Activated CD8-positive, alpha-beta memory T cell treated with anti-CD3 and anti-CD28 coated beads for 24 hours (primary cell): ENCODE measurements around the gene XNDC1N.

Experiments used
- DNase-seq: peaks from one replicate; pipeline ENCODE4 v3.0.0-alpha.2; 2020

XNDC1N gene

GRCh38 chr11:71927820-71928736 lies at the start of gene XNDC1N:
XNDC1N (minus strand) TSS chr11:71928594; CDS start chr11:71923353, 5,241 bp downstream.
- DNase-seq = peak; percentile 91

- DNase-seq = peak; percentile 71
These were observed 49.5 kb upstream of the XNDC1N start for GRCh38 chr11:71977743-71978418.

- no peak for DNase-seq
These were observed 48.7 kb upstream of the XNDC1N start for GRCh38 chr11:71977090-71977489.

- DNase-seq = no peak
These were observed 48.2 kb upstream of the XNDC1N start for GRCh38 chr11:71976551-71976950.

- DNase-seq = no peak
These were observed 43.3 kb upstream of the XNDC1N start for GRCh38 chr11:71971680-71972079.

GRCh38 chr11:71964641-71965040 lies 36.2 kb upstream of the XNDC1N start:
- no peak for DNase-seq

GRCh38 chr11:71963468-71963867 lies 35.1 kb upstream of the XNDC1N start:
- DNase-seq = no peak

- DNase-seq = no peak
These were observed 34.1 kb upstream of the XNDC1N start for GRCh38 chr11:71962428-71963038.

GRCh38 chr11:71955898-71956456 lies 27.6 kb upstream of the XNDC1N start:
- no peak for DNase-seq

GRCh38 chr11:71951741-71952310 lies 23.4 kb upstream of the XNDC1N start:
- DNase-seq = no peak

- no peak for DNase-seq
These were observed 20.6 kb upstream of the XNDC1N start for GRCh38 chr11:71949034-71949433.

- DNase-seq = no peak
These were observed 20.1 kb upstream of the XNDC1N start for GRCh38 chr11:71948314-71949027.

GRCh38 chr11:71947498-71947897 lies 19.1 kb upstream of the XNDC1N start:
- no peak for DNase-seq

- DNase-seq = no peak
These were observed 17.8 kb upstream of the XNDC1N start for GRCh38 chr11:71946144-71946571.

- no peak for DNase-seq
These were observed 12.3 kb upstream of the XNDC1N start for GRCh38 chr11:71940561-71941219.

GRCh38 chr11:71937826-71938225 lies 9.4 kb upstream of the XNDC1N start:
- DNase-seq = no peak

- DNase-seq = no peak
These were observed 8.4 kb upstream of the XNDC1N start for GRCh38 chr11:71936825-71937224.

- DNase-seq = no peak
These were observed 7.0 kb upstream of the XNDC1N start for GRCh38 chr11:71935338-71935925.

- no peak for DNase-seq
These were observed 5.8 kb upstream of the XNDC1N start for GRCh38 chr11:71934213-71934612.

GRCh38 chr11:71933141-71933933 lies 4.9 kb upstream of the XNDC1N start:
- DNase-seq = no peak

GRCh38 chr11:71931245-71931602 lies 2.8 kb upstream of the XNDC1N start:
- DNase-seq = no peak
